GM06990 (cell line): ENCODE results near the gene CFAP161.

Source experiments
- DNase-seq: peaks from one replicate; pipeline ENCODE4 v3.0.0-alpha.2; 2011; ENCODE audit not compliant: insufficient read length; ENCODE audit errors: extremely low read depth
- H3K27me3 ChIP-seq: replicated peaks from 2 replicates; pipeline ENCODE4 v1.6.0; 2011; ENCODE audit warnings: low read length; ENCODE audit not compliant: control insufficient read depth, insufficient read depth
- H3K36me3 ChIP-seq: 2 replicates; pipeline ENCODE4 v1.5.1; 2011; ENCODE audit warnings: low read length; ENCODE audit not compliant: control insufficient read depth, insufficient read depth
- H3K4me3 ChIP-seq: replicated peaks from 2 replicates; pipeline ENCODE4 v1.5.1; 2011; ENCODE audit warnings: low read depth, mild to moderate bottlenecking, control low read depth, low read length
- CTCF ChIP-seq: IDR thresholded peaks from 2 replicates; pipeline ENCODE4 v1.5.1; 2011; ENCODE audit warnings: low read length, control low read depth, mild to moderate bottlenecking, inconsistent platforms; ENCODE audit not compliant: insufficient read depth, poor library complexity, severe bottlenecking

The CFAP161 gene

GRCh38 chr15:81196576-81197254 is 62.6 kb downstream of the CFAP161 start, which contains the start of gene IL16:
IL16 (plus strand) TSS chr15:81196879; CDS start chr15:81225400, 28,521 bp downstream.
- H3K27me3 ChIP-seq: peaks cover 2% of the 10 kb centered on the region
- no peak for TF ChIP-seq CTCF
- H3K4me3 ChIP-seq: no peak within 1 kb of the TSS
- no peak for DNase-seq
- H3K36me3 ChIP-seq: no peaks in the 10 kb centered on the region

GRCh38 chr15:81197255-81197630 is 63.2 kb downstream of the CFAP161 start:
- H3K4me3 ChIP-seq: no peak overlapping the region
- DNase-seq: no peak
- H3K27me3 ChIP-seq: peaks cover 2% of the 10 kb centered on the region
- H3K36me3 ChIP-seq: no peaks in the 10 kb centered on the region
- TF ChIP-seq CTCF: no peak

GRCh38 chr15:81197688-81198281 is 63.7 kb downstream of the CFAP161 start:
- Histone ChIP-seq H3K36me3 (no peaks in the 10 kb centered on the region), H3K27me3 (peaks cover 2% of the 10 kb centered on the region), H3K4me3 (no peak overlapping the region)
- no peak for TF ChIP-seq CTCF
- DNase-seq: no peak
